Measurements from ENCODE around the gene KRTAP21-2. TPM values are rescaled to one million over a fixed set of nuclear protein-coding genes. Genes with fewer than 3 reads are reported as not detected.

The KRTAP21-2 gene
- total RNA-seq, 3 donors from 2014 or later, result not detected

DNA sequence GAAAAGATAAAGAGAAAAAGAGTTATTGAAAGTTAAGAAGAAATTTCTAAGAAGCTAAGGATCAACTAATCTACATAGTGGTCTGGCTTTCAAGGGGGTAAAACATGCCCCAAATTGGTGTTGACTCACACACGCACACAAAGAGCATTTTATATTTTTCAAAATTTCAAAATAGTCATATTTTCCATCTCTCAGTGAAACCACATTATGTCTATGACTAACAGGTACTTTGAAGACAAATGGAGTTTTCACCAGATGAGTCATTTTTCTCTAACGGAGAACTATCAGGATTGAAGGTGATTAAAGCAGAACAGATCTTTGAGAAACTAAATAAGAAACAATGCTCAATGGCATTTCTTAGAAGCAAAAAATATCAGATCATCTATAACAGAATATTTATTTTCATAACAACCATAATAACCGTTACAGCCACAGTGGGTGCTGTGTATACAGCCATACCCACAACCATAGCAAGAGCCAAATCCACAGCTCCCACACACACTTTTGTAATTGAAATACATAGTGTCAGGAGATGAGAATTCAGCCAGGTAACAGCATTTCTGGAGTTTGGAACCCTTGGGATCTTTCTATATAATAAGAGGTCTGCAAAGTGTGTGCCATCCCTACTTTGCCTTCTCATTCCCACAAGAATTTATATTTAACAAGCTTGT, 28.7 kb downstream of the KRTAP21-2 start, which contains the start of gene KRTAP21-3:
TSS of gene KRTAP21-3 (minus strand) at position 539 of the 671 bp plus-strand sequence. CDS start at position 521, 18 bp downstream.
- H3K9me3 ChIP-seq, result no peaks in the 10 kb centered on the region
- H3K4me3 ChIP-seq, result no peak within 1 kb of the TSS
- no peaks in the 10 kb centered on the region for H3K4me1 ChIP-seq
- H3K36me3 ChIP-seq, result no peaks in the 10 kb centered on the region
- intact Hi-C loops (cut with DNase I; ENCODE audit: low total_unique reads), result no loop called here
- no peak for DNase-seq (ENCODE audit: low spot score in 2 of 2)
- no peak within 1 kb of the TSS for H3K27ac ChIP-seq
- no peaks in the 10 kb centered on the region for H3K27me3 ChIP-seq
- no peak for TF ChIP-seq POLR2AphosphoS5 (IDR thresholded peaks at IDR 0.05)
- no peak for TF ChIP-seq CTCF (IDR thresholded peaks at IDR 0.05)
- TF ChIP-seq POLR2A (IDR thresholded peaks at IDR 0.05), result no peak

- H3K27me3 ChIP-seq, result no peaks in the 10 kb centered on the region
- no peak for TF ChIP-seq POLR2AphosphoS5 (IDR thresholded peaks at IDR 0.05)
- H3K27ac ChIP-seq, result no peak overlapping the region
- no peaks in the 10 kb centered on the region for H3K4me1 ChIP-seq
- no peak for DNase-seq (ENCODE audit: low spot score in 2 of 2)
- H3K36me3 ChIP-seq, result no peaks in the 10 kb centered on the region
- peaks cover 0 to 4% of the 10 kb centered on the region in 2 donors for H3K9me3 ChIP-seq
- no peak overlapping the region for H3K4me3 ChIP-seq
- intact Hi-C loops (cut with DNase I; ENCODE audit: low total_unique reads), result no loop called here
These were observed 30.0 kb downstream of the KRTAP21-2 start for GRCh38 chr21:30717105-30717504.

DNA sequence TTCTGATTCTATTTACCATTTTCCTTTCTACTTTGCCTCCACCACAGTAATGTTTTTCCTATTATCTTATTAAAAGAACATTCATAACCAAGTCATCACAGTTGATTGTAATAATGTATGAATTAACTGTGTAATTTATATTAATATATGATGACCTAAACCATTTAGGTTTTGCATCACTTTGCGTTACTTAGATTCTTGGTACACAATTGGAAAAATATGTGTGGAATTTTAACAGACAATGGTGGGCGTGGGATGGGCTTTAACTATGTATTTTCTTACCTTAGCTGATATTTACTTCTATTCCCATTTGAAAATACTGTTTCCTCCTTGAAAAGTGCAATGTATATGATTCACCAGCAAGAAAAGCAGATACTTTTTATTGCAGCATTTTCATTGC, 32.1 kb downstream of the KRTAP21-2 start:
- TF ChIP-seq POLR2AphosphoS5 (IDR thresholded peaks at IDR 0.05) (no peak), POLR2A (IDR thresholded peaks at IDR 0.05) (no peak), CTCF (IDR thresholded peaks at IDR 0.05) (no peak)
- Histone ChIP-seq H3K4me3 (no peak overlapping the region), H3K36me3 (no peaks in the 10 kb centered on the region), H3K9me3 (peaks cover 0 to 5% of the 10 kb centered on the region in 2 donors), H3K4me1 (no peaks in the 10 kb centered on the region), H3K27ac (no peak overlapping the region), H3K27me3 (no peaks in the 10 kb centered on the region)
- intact Hi-C loops (cut with DNase I; ENCODE audit: low total_unique reads), result no loop called here
- no peak for DNase-seq (ENCODE audit: low spot score in 2 of 2)

DNA sequence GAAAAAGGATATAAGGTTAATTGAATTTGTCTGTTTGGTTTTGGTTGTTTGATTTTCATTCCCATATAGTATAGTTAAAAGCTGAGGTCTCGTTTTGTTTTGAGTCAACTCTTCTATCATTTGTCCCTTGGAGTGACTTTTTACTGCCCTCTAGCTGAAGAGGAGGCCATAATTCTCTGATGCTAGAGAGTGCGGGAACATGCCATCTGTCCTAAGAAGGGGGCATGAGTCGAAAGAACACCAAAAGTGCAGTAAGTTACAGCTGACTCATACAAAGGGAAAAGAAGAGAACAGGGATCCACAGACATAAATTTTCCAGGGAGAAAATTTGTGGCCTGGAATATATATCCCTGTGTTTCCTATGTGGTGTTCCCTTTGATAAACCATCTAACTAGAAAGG, 32.6 kb downstream of the KRTAP21-2 start:
- Histone ChIP-seq H3K4me3 (no peak overlapping the region), H3K27ac (no peak overlapping the region), H3K36me3 (no peaks in the 10 kb centered on the region), H3K4me1 (no peaks in the 10 kb centered on the region), H3K9me3 (peaks cover 0 to 5% of the 10 kb centered on the region in 2 donors), H3K27me3 (no peaks in the 10 kb centered on the region)
- intact Hi-C loops (cut with DNase I; ENCODE audit: low total_unique reads), result no loop called here
- no peak for DNase-seq (ENCODE audit: low spot score in 2 of 2)
- TF ChIP-seq CTCF (IDR thresholded peaks at IDR 0.05), result no peak
- TF ChIP-seq POLR2AphosphoS5 (IDR thresholded peaks at IDR 0.05), result no peak
- no peak for TF ChIP-seq POLR2A (IDR thresholded peaks at IDR 0.05)

- TF ChIP-seq POLR2A (IDR thresholded peaks at IDR 0.05) (no peak), POLR2AphosphoS5 (IDR thresholded peaks at IDR 0.05) (no peak), CTCF (IDR thresholded peaks at IDR 0.05) (no peak)
- DNase-seq (ENCODE audit: low spot score in 2 of 2), result no peak
- no peaks in the 10 kb centered on the region for H3K4me1 ChIP-seq
- H3K4me3 ChIP-seq, result no peak overlapping the region
- no peak overlapping the region for H3K27ac ChIP-seq
- H3K27me3 ChIP-seq, result no peaks in the 10 kb centered on the region
- peaks cover 0 to 5% of the 10 kb centered on the region in 2 donors for H3K9me3 ChIP-seq
- no peaks in the 10 kb centered on the region for H3K36me3 ChIP-seq
- intact Hi-C loops (cut with DNase I; ENCODE audit: low total_unique reads), result no loop called here
These were observed 33.3 kb downstream of the KRTAP21-2 start for GRCh38 chr21:30713766-30714165.

Measured in breast epithelium (tissue), 4 donors.